PC-9 (cell line): ENCODE data around the gene SORBS1. TPM values are rescaled to one million over a fixed set of nuclear protein-coding genes. Genes with fewer than 3 reads are reported as not detected.

Experiments
- BruUV-seq: library from RNA; stranded (reverse); fragments of 400-500 nt; replicated peaks from 2 replicates; lab custom pipeline; 2021; lab: Mats Ljungman, UMichigan
- CTCF ChIA-PET: fragments of 300-600 bp; sonication (Branson Sonifier 250); formaldehyde crosslinking; loops from one replicate; lab custom pipeline; 2022; ENCODE audit warnings: antibody characterized with exemption; lab: Charles Lee
- POLR2A ChIA-PET: fragments of 300-600 bp; sonication (Branson Sonifier 250); formaldehyde crosslinking; loops from one replicate; lab custom pipeline; 2022; ENCODE audit warnings: antibody characterized with exemption; ENCODE audit not compliant: unreplicated experiment; lab: Charles Lee
- DNase-seq, 2 experiments: peaks; one replicate each; pipeline versions ENCODE4 v3.0.0 to v3.0.0-alpha.2; 2015 to 2022; ENCODE audit warnings: mixed read lengths in 1 of 2
- H2AFZ ChIP-seq: fragments of 200-600 bp; sonication (generic); 2 replicates; pipeline ENCODE4 v1.8.1; 2017; ENCODE audit warnings: antibody characterized with exemption
- H3F3A ChIP-seq: fragments of 200-600 bp; sonication (generic); 2 replicates; pipeline ENCODE4 v1.8.1; 2017; ENCODE audit warnings: antibody characterized with exemption, mild to moderate bottlenecking, low read depth; ENCODE audit not compliant: insufficient read depth
- H3K27ac ChIP-seq: fragments of 200-600 bp; sonication (generic); 2 replicates; pipeline ENCODE4 v1.6.1; 2016; ENCODE audit warnings: mixed run types
- H3K27me3 ChIP-seq: fragments of 200-600 bp; sonication (generic); 2 replicates; pipeline ENCODE4 v1.6.1; 2016; ENCODE audit warnings: low read depth, mixed run types; ENCODE audit not compliant: insufficient read depth
- H3K36me3 ChIP-seq: fragments of 200-600 bp; sonication (generic); 2 replicates; pipeline ENCODE4 v1.6.1; 2016; ENCODE audit warnings: low read depth, mixed run types
- H3K4me1 ChIP-seq: fragments of 200-600 bp; sonication (generic); replicated peaks from 2 replicates; pipeline ENCODE4 v1.6.1; 2016; ENCODE audit warnings: mixed run types; ENCODE audit not compliant: insufficient read depth
- H3K4me2 ChIP-seq: fragments of 200-600 bp; sonication (generic); 2 replicates; pipeline ENCODE4 v1.6.1; 2017; ENCODE audit warnings: mixed run types
- H3K4me3 ChIP-seq: fragments of 200-600 bp; sonication (generic); 2 replicates; pipeline ENCODE4 v1.6.1; 2016; ENCODE audit warnings: mixed run types
- H3K79me2 ChIP-seq: fragments of 200-600 bp; sonication (generic); 2 replicates; pipeline ENCODE4 v1.6.1; 2017; ENCODE audit warnings: low read depth, mixed run types
- H3K9me2 ChIP-seq: fragments of 200-600 bp; sonication (generic); 2 replicates; pipeline ENCODE4 v1.8.1; 2017; ENCODE audit warnings: mild to moderate bottlenecking; ENCODE audit not compliant: insufficient read depth
- H3K9me3 ChIP-seq: fragments of 200-600 bp; sonication (generic); 2 replicates; pipeline ENCODE4 v1.8.1; 2016; ENCODE audit warnings: low read depth; ENCODE audit not compliant: insufficient read depth
- H4K20me1 ChIP-seq: fragments of 200-600 bp; sonication (generic); 2 replicates; pipeline ENCODE4 v1.8.1; 2017; ENCODE audit not compliant: insufficient read depth
- EZH2 ChIP-seq: fragments of 200-600 bp; sonication (generic); IDR thresholded peaks from 2 replicates; pipeline ENCODE4 v1.8.0; 2017; ENCODE audit warnings: antibody characterized with exemption, low read depth
- intact Hi-C: fragments of 100-400 bp; cut with micrococcal nuclease; formaldehyde crosslinking; loops from one replicate; pipeline ENCODE4 v1.10.0; 2022; ENCODE audit not compliant: unreplicated experiment
- total RNA-seq: library from RNA; stranded (reverse); gene quantifications from 2 replicates; pipeline ENCODE4 v1.2.3, GENCODE V29; 2021
- TF ChIP-seq, protein P1 (sequence below): fragments of 200-600 bp; sonication (generic); conservative IDR thresholded peaks from 2 replicates; pipeline ENCODE4 v1.6.1; 2017; ENCODE audit warnings: mixed run types, antibody characterized with exemption, mild to moderate bottlenecking, moderate library complexity

The SORBS1 gene
- total RNA-seq, 1 experiment from 2014 or later, result 5.0 TPM

DNA sequence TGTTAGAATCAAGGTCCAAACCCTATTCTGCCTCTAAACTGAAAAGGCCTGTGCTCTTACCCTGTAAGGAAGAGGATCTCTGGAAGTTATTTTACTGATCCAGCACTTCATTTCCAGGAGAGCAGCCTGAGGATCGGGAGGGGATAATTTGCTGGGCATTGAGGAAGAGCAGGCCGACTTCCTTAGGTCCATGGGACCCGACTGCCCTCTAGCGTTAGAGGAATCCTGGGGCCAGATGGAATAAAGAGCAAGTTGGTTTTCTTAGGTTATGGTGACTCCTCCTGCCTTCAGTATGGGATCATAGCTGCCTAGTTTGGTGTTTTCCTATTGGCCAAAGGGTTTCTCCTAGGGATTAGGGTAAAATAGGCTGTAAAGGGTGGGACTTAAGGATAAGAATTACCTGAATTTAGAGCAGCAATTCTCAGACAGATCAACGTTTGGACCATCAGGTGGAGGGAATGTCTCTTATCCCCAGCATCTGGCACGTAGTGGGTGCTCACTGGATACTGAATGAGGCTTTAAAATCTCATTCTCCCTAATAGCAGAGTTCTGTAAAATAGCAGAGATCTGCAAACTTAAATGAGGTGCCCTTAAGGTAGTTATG lies 40.0 kb upstream of the SORBS1 start:
- no TSS peak for BruUV-seq
- Histone ChIP-seq H3K9me2 (no peaks in the 10 kb centered on the region), H3K4me2 (no peak overlapping the region), H3F3A (no peaks in the 10 kb centered on the region), H3K27ac (no peak overlapping the region), H3K36me3 (no peaks in the 10 kb centered on the region), H3K4me3 (no peak overlapping the region), H2AFZ (no peak overlapping the region), H3K79me2 (no peaks in the 10 kb centered on the region), H3K4me1 (no peaks in the 10 kb centered on the region), H3K27me3 (no peaks in the 10 kb centered on the region), H4K20me1 (no peaks in the 10 kb centered on the region), H3K9me3 (no peaks in the 10 kb centered on the region)
- ChIA-PET POLR2A (no interaction called here), CTCF (interaction anchor here (3.5 kb wide), 1 partner anchor 226 kb away, joined by 17 read pairs; no protein-coding TSS in a partner anchor)
- no peak for TF ChIP-seq EZH2
- TF ChIP-seq, protein P1, sequence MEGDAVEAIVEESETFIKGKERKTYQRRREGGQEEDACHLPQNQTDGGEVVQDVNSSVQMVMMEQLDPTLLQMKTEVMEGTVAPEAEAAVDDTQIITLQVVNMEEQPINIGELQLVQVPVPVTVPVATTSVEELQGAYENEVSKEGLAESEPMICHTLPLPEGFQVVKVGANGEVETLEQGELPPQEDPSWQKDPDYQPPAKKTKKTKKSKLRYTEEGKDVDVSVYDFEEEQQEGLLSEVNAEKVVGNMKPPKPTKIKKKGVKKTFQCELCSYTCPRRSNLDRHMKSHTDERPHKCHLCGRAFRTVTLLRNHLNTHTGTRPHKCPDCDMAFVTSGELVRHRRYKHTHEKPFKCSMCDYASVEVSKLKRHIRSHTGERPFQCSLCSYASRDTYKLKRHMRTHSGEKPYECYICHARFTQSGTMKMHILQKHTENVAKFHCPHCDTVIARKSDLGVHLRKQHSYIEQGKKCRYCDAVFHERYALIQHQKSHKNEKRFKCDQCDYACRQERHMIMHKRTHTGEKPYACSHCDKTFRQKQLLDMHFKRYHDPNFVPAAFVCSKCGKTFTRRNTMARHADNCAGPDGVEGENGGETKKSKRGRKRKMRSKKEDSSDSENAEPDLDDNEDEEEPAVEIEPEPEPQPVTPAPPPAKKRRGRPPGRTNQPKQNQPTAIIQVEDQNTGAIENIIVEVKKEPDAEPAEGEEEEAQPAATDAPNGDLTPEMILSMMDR, result peak; percentile 83
- intact Hi-C loops, result loop anchor here (1.0 to 10.0 kb wide), 4 partner anchors 171 to 468 kb away; no protein-coding TSS in a partner anchor
- DNase-seq, result peak; percentile 56 to 62

DNA sequence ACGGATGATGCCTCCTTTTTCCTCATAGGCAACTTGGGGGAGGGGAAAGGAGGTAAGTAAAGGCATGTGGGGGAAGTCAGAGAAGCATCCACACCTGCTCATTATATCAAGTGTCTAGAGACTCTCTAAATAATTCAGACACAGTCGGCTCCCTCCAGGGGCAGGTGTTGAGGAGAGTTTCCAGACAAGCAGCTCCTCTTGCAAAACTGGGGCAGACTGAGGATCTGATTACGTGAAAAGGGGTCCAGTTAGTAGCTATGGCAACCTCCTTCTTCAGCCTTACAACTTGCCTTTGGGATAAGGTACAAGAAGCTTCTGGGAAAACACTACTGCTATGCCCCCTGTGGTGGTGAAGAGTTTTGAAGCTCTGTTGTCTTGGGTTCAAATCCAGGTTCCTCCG lies 39.0 kb upstream of the SORBS1 start:
- Histone ChIP-seq H3K9me2 (no peaks in the 10 kb centered on the region), H3K4me1 (no peaks in the 10 kb centered on the region), H3K79me2 (no peaks in the 10 kb centered on the region), H3K4me3 (no peak overlapping the region), H2AFZ (no peak overlapping the region), H3K36me3 (no peaks in the 10 kb centered on the region), H3K27me3 (no peaks in the 10 kb centered on the region), H3F3A (no peaks in the 10 kb centered on the region), H3K27ac (no peak overlapping the region), H4K20me1 (no peaks in the 10 kb centered on the region), H3K9me3 (no peaks in the 10 kb centered on the region), H3K4me2 (no peak overlapping the region)
- no peak for DNase-seq
- TF ChIP-seq, protein P1, result no peak
- no peak for TF ChIP-seq EZH2
- ChIA-PET POLR2A (no interaction called here), CTCF (interaction anchor here (0.6 to 3.5 kb wide), 4 partner anchors 172 to 265 kb away, joined by 3 to 17 read pairs (median 4); no protein-coding TSS in a partner anchor)
- intact Hi-C loops, result loop anchor here (2.0 to 10.0 kb wide), 2 partner anchors 395 to 467 kb away; no protein-coding TSS in a partner anchor
- no TSS peak for BruUV-seq

DNA sequence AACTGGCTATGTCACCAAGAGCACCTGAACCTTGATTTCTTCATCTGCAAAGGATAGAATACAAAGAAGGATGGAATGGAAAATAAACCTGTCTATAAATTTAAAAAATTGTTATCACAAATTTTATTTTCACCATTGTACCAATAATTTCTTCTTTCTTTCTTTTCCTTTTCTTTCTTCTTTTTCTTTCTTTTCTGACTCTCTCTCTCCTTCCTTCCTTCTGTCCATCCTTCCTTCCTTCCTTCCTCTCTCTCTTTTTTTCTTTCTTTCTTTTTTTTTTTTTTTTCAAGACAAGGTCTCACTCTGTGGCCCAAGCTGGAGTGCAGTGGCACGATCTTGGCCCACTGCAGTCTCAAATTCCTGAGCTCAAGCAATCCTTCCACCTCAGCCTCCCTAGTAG lies 36.6 kb upstream of the SORBS1 start:
- H3K27ac ChIP-seq, result no peak overlapping the region
- no peak for TF ChIP-seq EZH2
- no peaks in the 10 kb centered on the region for H3F3A ChIP-seq
- no peak overlapping the region for H3K4me3 ChIP-seq
- H3K27me3 ChIP-seq, result no peaks in the 10 kb centered on the region
- no peak overlapping the region for H3K4me2 ChIP-seq
- no peaks in the 10 kb centered on the region for H3K79me2 ChIP-seq
- ChIA-PET CTCF (no interaction called here), POLR2A (no interaction called here)
- intact Hi-C loops, result no loop called here
- no peaks in the 10 kb centered on the region for H3K9me2 ChIP-seq
- no peak overlapping the region for H2AFZ ChIP-seq
- H3K4me1 ChIP-seq, result no peaks in the 10 kb centered on the region
- no peaks in the 10 kb centered on the region for H3K36me3 ChIP-seq
- H3K9me3 ChIP-seq, result no peaks in the 10 kb centered on the region
- H4K20me1 ChIP-seq, result no peaks in the 10 kb centered on the region
- DNase-seq, result no peak
- BruUV-seq, result no TSS peak
